ENCODE data around the gene S100A8.
"Not testable (repeated sequence)": the region's sequence is repeated elsewhere in the genome, so short reads cannot be mapped to it uniquely, and the experiment has no call there.

S100A8 gene

GRCh38 chr1:153415850-153416570 lies 25.1 kb upstream of the S100A8 start, which contains the start of gene S100A7A:
S100A7A (plus strand) TSS chr1:153416520; CDS start chr1:153418083, 1,563 bp downstream.
- no peak for DNase-seq

DNA sequence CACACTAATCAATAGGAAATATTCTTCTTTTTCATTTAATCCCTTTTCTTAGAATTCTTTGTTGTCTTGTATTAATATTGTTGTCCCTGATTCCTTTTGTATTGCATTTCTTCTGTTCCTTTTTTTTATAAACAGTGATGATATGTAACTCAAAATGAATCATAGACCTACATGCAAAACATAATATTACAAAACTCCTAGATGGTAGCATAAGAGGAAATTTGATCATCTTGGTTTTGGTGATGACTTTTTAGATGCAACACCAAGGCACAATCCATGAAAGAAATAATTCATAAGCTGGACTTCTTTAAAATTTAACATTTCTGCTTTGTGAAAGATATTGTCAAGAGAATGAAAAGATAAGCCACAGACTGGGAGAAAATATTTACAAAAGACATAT lies 23.1 kb upstream of the S100A8 start:
- not testable (repeated sequence) for DNase-seq

DNA sequence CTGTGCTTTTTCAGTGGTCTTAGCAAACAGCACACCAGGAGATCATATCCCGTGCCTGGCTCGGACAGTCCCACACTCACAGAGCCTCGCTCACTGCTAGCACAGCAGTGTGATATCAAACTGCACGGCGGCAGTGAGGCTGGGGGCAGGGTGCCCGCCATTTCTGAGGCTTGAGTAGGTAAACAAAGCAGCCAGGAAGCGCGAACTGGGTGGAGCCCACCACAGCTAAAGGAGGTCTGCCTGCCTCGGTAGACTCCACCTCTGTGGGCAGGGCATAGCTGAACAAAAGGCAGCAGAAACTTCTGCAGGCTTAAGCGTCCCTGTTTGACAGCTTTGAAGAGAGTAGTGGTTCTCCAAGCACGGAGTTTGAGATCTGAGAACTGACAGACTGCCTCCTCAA lies 16.4 kb upstream of the S100A8 start:
- DNase-seq: not testable (repeated sequence)

DNA sequence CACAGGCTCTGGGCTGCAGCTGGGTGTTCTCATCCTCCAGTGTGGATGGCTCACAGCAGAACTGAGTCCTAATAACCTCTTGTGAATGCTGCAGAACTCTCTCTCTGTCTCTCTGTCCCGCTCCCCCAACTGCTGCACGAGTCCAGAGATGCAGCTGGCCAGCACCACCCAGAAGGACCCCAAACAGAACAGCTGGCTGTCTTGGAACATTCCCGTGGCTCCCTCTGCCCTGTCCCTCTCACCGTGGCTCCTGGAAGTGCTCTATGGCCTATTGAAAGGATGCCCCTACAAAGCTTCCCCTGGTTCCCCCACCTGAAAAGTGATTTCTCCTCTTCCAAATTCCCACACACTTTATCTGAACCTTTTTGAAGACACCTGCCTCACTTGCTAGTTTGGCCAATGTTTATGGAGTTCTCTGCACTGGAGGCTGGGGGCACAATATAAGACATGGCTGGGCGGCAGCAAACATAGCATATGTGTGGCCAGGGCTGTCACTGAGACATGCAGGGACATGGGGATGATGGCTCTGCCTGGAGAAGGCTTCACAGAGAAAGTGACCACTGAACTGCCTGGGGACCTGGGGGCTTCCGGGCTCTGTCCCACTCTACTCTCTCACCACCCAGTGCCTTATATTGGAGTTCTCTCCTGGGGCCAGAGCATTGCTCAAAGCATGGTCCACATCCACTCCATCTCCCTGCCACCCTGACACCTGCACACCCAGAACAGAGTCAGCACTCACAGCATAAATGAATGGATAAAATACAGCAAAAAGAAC lies 15.1 kb upstream of the S100A8 start:
- DNase-seq: not testable (repeated sequence)

GRCh38 chr1:153404768-153405167 lies 13.9 kb upstream of the S100A8 start:
- peak; percentile 22 for DNase-seq

GRCh38 chr1:153404086-153404635 lies 13.3 kb upstream of the S100A8 start:
- DNase-seq: no peak

GRCh38 chr1:153403421-153404085 lies 12.7 kb upstream of the S100A8 start:
- DNase-seq: no peak

GRCh38 chr1:153402226-153402625 lies 11.4 kb upstream of the S100A8 start:
- no peak for DNase-seq

DNA sequence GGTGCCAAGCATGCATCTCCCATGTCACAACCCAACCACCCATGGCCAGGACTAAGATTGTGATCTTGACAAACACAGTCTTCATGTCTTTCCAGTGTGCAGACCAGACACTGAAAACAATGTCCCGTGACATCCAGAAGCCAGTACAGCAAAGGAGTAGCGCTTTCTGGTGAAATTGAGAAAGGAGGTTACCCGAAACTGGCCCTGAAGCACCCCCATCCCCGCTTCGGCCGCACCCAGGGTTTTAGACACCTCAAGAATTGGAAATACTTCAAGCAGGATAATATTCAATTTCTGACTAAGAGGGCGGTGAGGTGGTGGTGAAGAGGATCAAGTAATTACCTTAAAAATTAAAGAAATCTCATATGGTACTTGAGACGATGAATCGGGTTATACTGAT lies 10.6 kb upstream of the S100A8 start:
- DNase-seq: no peak

GRCh38 chr1:153400244-153400643 lies 9.4 kb upstream of the S100A8 start:
- DNase-seq: no peak

DNA sequence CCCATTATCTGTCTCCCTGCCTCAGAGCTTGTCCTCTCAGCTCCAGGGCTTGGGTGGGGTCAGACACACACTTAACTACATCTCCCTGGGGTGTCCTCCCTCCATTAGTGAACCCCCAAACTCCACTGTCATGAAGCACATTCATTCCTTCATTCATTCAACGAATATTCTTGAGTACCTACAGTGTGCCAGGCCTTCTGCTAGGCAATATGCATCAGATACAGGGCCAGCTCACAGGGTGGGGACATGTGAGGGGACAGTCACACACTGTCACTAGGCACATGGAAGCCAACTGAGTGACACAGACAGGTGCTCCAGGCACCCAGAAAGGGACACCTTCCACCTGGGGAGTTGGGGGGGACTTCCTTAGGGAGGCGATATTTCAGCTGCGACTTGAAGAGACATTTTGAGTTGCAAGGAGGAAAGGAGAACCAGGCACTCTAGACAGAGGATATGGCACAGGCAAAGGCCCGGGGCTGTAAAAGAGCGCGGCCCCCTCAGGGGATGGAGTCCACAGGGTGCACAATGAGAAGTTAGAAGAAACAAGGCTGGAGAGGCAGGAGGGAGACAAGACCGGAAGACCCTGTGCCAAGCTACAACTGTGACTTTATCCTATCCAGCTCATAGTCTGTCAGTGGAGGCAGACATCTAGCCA lies 8.7 kb upstream of the S100A8 start:
- no peak for DNase-seq

GRCh38 chr1:153397924-153398651 lies 7.2 kb upstream of the S100A8 start:
- DNase-seq: no peak

GRCh38 chr1:153397051-153397923 lies 6.4 kb upstream of the S100A8 start:
- DNase-seq: no peak

- DNase-seq: no peak
Measured at GRCh38 chr1:153396461-153396860, 5.6 kb upstream of the S100A8 start.

GRCh38 chr1:153395776-153396175 lies 4.9 kb upstream of the S100A8 start:
- DNase-seq: no peak

- DNase-seq: no peak
Measured at GRCh38 chr1:153395136-153395685, 4.3 kb upstream of the S100A8 start.

DNA sequence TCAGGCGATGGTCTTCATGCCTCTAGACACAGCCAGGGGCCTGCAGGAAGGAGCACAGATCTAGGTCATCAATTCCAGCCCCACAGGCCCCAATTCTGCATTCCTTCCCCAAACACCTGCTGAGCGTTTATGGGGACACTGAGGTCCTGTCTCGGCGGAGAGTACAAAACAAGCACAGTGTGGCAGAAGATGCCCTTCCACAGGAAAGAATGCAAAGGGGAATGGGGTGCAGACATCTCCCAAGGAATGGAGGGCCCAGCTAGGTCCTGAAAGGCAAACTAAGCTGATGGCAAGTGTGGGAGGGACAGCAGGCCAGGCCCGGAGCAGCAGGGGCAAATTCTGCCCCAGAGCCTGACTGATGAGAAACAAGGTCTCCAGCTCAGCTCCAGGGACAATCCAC lies 3.5 kb upstream of the S100A8 start:
- DNase-seq: no peak

GRCh38 chr1:153393926-153394325 lies 3.1 kb upstream of the S100A8 start:
- DNase-seq: no peak

- DNase-seq: no peak
Measured at GRCh38 chr1:153392822-153393221, 1.9 kb upstream of the S100A8 start.

DNA sequence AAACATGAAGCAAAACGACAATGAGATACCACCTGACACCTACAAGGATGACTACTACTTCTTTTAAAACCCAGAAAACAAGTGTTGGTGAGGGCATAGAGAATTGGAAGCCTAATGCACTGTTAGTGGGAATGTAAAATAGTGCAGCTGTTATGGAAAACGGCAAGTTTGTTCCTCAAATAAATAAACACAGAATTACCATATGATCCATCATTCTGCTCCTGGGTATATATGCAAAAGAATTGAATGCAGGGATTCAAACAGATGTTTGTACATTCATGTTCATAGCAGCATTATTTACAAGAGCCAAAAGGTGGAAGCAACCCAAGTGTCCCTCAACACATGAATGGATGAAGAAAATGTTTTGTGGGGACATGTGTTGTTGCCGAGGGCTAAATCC lies 1.4 kb upstream of the S100A8 start:
- DNase-seq: no peak
